ENCODE data around the gene BCL7C. TPM values are rescaled to one million over a fixed set of nuclear protein-coding genes. Genes with fewer than 3 reads are reported as not detected.

The BCL7C gene
- total and polyA plus RNA-seq, 10 of the 15 experiments (the other 5 are each of a cell fraction or from before 2014, with no cell fraction given): 1.1 to 30.5 (median 13.7) TPM

GRCh38 chr16:30902029-30902972 is 8.4 kb upstream of the BCL7C start (continued):
- TF ChIP-seq ZBED1 (IDR thresholded peaks at IDR 0.05; ENCODE audit: borderline replicate concordance): no peak
- TF ChIP-seq MXI1 (IDR thresholded peaks at IDR 0.05; ENCODE audit: low read depth, low read length): peak; percentile 51; the same call in 1 of the 2 replicates
- TF ChIP-seq SMARCA5 (IDR thresholded peaks at IDR 0.05): peak; percentile 90
- 0 out of 2 replicates have a peak, but pooled peaks have one; percentile 66 for TF ChIP-seq LARP7 (IDR thresholded peaks at IDR 0.05)
- peak; percentile 14 to 59 (median 37); a peak in 3 of 6 replicates for TF ChIP-seq CTCF (IDR thresholded peaks at IDR 0.05 in 2 of 3, conservative IDR thresholded peaks at IDR 0.05 in 1 of 3; ENCODE audit: control insufficient read depth in 2 of 3, extremely low read depth in 1 of 3, insufficient read depth in 1 of 3, low read depth in 3 of 3, low read length in 3 of 3)
- peak; percentile 19; the same call in 1 of the 2 replicates for TF ChIP-seq SMC3 (IDR thresholded peaks at IDR 0.05; ENCODE audit: borderline replicate concordance, low read length)
- peak; percentile 63 for TF ChIP-seq NR2F1 (conservative IDR thresholded peaks at IDR 0.05)
- TF ChIP-seq NKRF (conservative IDR thresholded peaks at IDR 0.05): peak; percentile 77
- peak; percentile 46 for TF ChIP-seq RAD21 (IDR thresholded peaks at IDR 0.05; ENCODE audit: insufficient read depth, low read depth, low read length)
- TF ChIP-seq SIN3A (IDR thresholded peaks at IDR 0.05; ENCODE audit: low read depth, low read length): peak; percentile 42; the same call in 1 of the 2 replicates
- no peak for TF ChIP-seq POLR2AphosphoS5 (IDR thresholded peaks at IDR 0.05; ENCODE audit: low read length)
- TF ChIP-seq YBX1 (IDR thresholded peaks at IDR 0.05): no peak
- TF ChIP-seq RAD51 (IDR thresholded peaks at IDR 0.05): no peak
- no peak for TF ChIP-seq ZNF592 (IDR thresholded peaks at IDR 0.05)
- no peak for TF ChIP-seq NR2C2 (IDR thresholded peaks at IDR 0.05; ENCODE audit: borderline replicate concordance, control insufficient read depth, insufficient read length, low read depth)
- TF ChIP-seq ZBTB33 (IDR thresholded peaks at IDR 0.05): no peak
- TF ChIP-seq HDGF (IDR thresholded peaks at IDR 0.05): peak; percentile 59; the same call in 1 of the 2 replicates
- peak; percentile 75 for TF ChIP-seq GATAD2B (conservative IDR thresholded peaks at IDR 0.05; ENCODE audit: low read depth)
- TF ChIP-seq YY1 (IDR thresholded peaks at IDR 0.05; ENCODE audit: low read depth, low read length): peak; percentile 47; the same call in 1 of the 2 replicates
- TF ChIP-seq PAX8 (IDR thresholded peaks at IDR 0.05): no peak

All from GM12878 (cell line).